PC-9 (cell line): ENCODE data around the gene AUTS2. TPM values are rescaled to one million over a fixed set of nuclear protein-coding genes. Genes with fewer than 3 reads are reported as not detected.

Source experiments
- BruUV-seq: library from RNA; stranded (reverse); fragments of 400-500 nt; replicated peaks from 2 replicates; lab custom pipeline; 2021; lab: Mats Ljungman, UMichigan
- CTCF ChIA-PET: fragments of 300-600 bp; sonication (Branson Sonifier 250); formaldehyde crosslinking; loops from one replicate; lab custom pipeline; 2022; ENCODE audit warnings: antibody characterized with exemption; lab: Charles Lee
- POLR2A ChIA-PET: fragments of 300-600 bp; sonication (Branson Sonifier 250); formaldehyde crosslinking; loops from one replicate; lab custom pipeline; 2022; ENCODE audit warnings: antibody characterized with exemption; ENCODE audit not compliant: unreplicated experiment; lab: Charles Lee
- DNase-seq, 2 experiments: peaks; one replicate each; pipeline versions ENCODE4 v3.0.0 to v3.0.0-alpha.2; 2015 to 2022; ENCODE audit warnings: mixed read lengths in 1 of 2
- H2AFZ ChIP-seq: fragments of 200-600 bp; sonication (generic); 2 replicates; pipeline ENCODE4 v1.8.1; 2017; ENCODE audit warnings: antibody characterized with exemption
- H3F3A ChIP-seq: fragments of 200-600 bp; sonication (generic); 2 replicates; pipeline ENCODE4 v1.8.1; 2017; ENCODE audit warnings: antibody characterized with exemption, mild to moderate bottlenecking, low read depth; ENCODE audit not compliant: insufficient read depth
- H3K27ac ChIP-seq: fragments of 200-600 bp; sonication (generic); 2 replicates; pipeline ENCODE4 v1.6.1; 2016; ENCODE audit warnings: mixed run types
- H3K27me3 ChIP-seq: fragments of 200-600 bp; sonication (generic); 2 replicates; pipeline ENCODE4 v1.6.1; 2016; ENCODE audit warnings: low read depth, mixed run types; ENCODE audit not compliant: insufficient read depth
- H3K36me3 ChIP-seq: fragments of 200-600 bp; sonication (generic); 2 replicates; pipeline ENCODE4 v1.6.1; 2016; ENCODE audit warnings: low read depth, mixed run types
- H3K4me1 ChIP-seq: fragments of 200-600 bp; sonication (generic); replicated peaks from 2 replicates; pipeline ENCODE4 v1.6.1; 2016; ENCODE audit warnings: mixed run types; ENCODE audit not compliant: insufficient read depth
- H3K4me2 ChIP-seq: fragments of 200-600 bp; sonication (generic); 2 replicates; pipeline ENCODE4 v1.6.1; 2017; ENCODE audit warnings: mixed run types
- H3K4me3 ChIP-seq: fragments of 200-600 bp; sonication (generic); 2 replicates; pipeline ENCODE4 v1.6.1; 2016; ENCODE audit warnings: mixed run types
- H3K79me2 ChIP-seq: fragments of 200-600 bp; sonication (generic); 2 replicates; pipeline ENCODE4 v1.6.1; 2017; ENCODE audit warnings: low read depth, mixed run types
- H3K9me2 ChIP-seq: fragments of 200-600 bp; sonication (generic); 2 replicates; pipeline ENCODE4 v1.8.1; 2017; ENCODE audit warnings: mild to moderate bottlenecking; ENCODE audit not compliant: insufficient read depth
- H3K9me3 ChIP-seq: fragments of 200-600 bp; sonication (generic); 2 replicates; pipeline ENCODE4 v1.8.1; 2016; ENCODE audit warnings: low read depth; ENCODE audit not compliant: insufficient read depth
- H4K20me1 ChIP-seq: fragments of 200-600 bp; sonication (generic); 2 replicates; pipeline ENCODE4 v1.8.1; 2017; ENCODE audit not compliant: insufficient read depth
- CTCF ChIP-seq: fragments of 200-600 bp; sonication (generic); conservative IDR thresholded peaks from 2 replicates; pipeline ENCODE4 v1.6.1; 2017; ENCODE audit warnings: mixed run types, antibody characterized with exemption, mild to moderate bottlenecking, moderate library complexity
- EZH2 ChIP-seq: fragments of 200-600 bp; sonication (generic); IDR thresholded peaks from 2 replicates; pipeline ENCODE4 v1.8.0; 2017; ENCODE audit warnings: antibody characterized with exemption, low read depth
- intact Hi-C: fragments of 100-400 bp; cut with micrococcal nuclease; formaldehyde crosslinking; loops from one replicate; pipeline ENCODE4 v1.10.0; 2022; ENCODE audit not compliant: unreplicated experiment
- total RNA-seq: library from RNA; stranded (reverse); gene quantifications from 2 replicates; pipeline ENCODE4 v1.2.3, GENCODE V29; 2021

Gene AUTS2
- total RNA-seq, 1 experiment from 2014 or later, result not detected

GRCh38 chr7:69786730-69787395 is 188.6 kb downstream of the AUTS2 start:
- CTCF ChIA-PET, result no interaction called here
- DNase-seq, result no peak
- no peak for TF ChIP-seq EZH2
- no peak for TF ChIP-seq CTCF
- Histone ChIP-seq H3K79me2 (no peaks in the 10 kb centered on the region), H3K4me2 (no peak overlapping the region), H3K27me3 (no peaks in the 10 kb centered on the region), H3K9me3 (no peaks in the 10 kb centered on the region), H3F3A (no peaks in the 10 kb centered on the region), H3K4me1 (0 out of 2 replicates have a peak, but pooled peaks cover under 1% of the 10 kb centered on the region), H4K20me1 (no peaks in the 10 kb centered on the region), H3K36me3 (no peaks in the 10 kb centered on the region), H3K9me2 (no peaks in the 10 kb centered on the region), H2AFZ (no peak overlapping the region), H3K27ac (no peak overlapping the region), H3K4me3 (no peak overlapping the region)
- no TSS peak for BruUV-seq
- intact Hi-C loops, result no loop called here
- POLR2A ChIA-PET, result no interaction called here

- no peaks in the 10 kb centered on the region for H3K9me3 ChIP-seq
- no peaks in the 10 kb centered on the region for H3K4me1 ChIP-seq
- no peaks in the 10 kb centered on the region for H3K27me3 ChIP-seq
- TF ChIP-seq EZH2 (no peak), CTCF (no peak)
- H3K4me2 ChIP-seq, result no peak overlapping the region
- H3K27ac ChIP-seq, result no peak overlapping the region
- BruUV-seq, result no TSS peak
- no peak for DNase-seq
- no peaks in the 10 kb centered on the region for H4K20me1 ChIP-seq
- H2AFZ ChIP-seq, result no peak overlapping the region
- no peaks in the 10 kb centered on the region for H3F3A ChIP-seq
- H3K36me3 ChIP-seq, result no peaks in the 10 kb centered on the region
- H3K4me3 ChIP-seq, result no peak overlapping the region
- CTCF ChIA-PET, result no interaction called here
- H3K79me2 ChIP-seq, result no peaks in the 10 kb centered on the region
- H3K9me2 ChIP-seq, result no peaks in the 10 kb centered on the region
- POLR2A ChIA-PET, result no interaction called here
- intact Hi-C loops, result no loop called here
Observed at GRCh38 chr7:69787736-69788431, 189.6 kb downstream of the AUTS2 start.

GRCh38 chr7:69789563-69789962 is 191.3 kb downstream of the AUTS2 start:
- H3K9me2 ChIP-seq, result no peaks in the 10 kb centered on the region
- BruUV-seq, result no TSS peak
- DNase-seq, result no peak
- H3K9me3 ChIP-seq, result no peaks in the 10 kb centered on the region
- H3K27ac ChIP-seq, result no peak overlapping the region
- intact Hi-C loops, result no loop called here
- TF ChIP-seq CTCF (no peak), EZH2 (no peak)
- no peaks in the 10 kb centered on the region for H3K79me2 ChIP-seq
- H3K4me3 ChIP-seq, result no peak overlapping the region
- no peaks in the 10 kb centered on the region for H4K20me1 ChIP-seq
- no peak overlapping the region for H2AFZ ChIP-seq
- H3K4me2 ChIP-seq, result no peak overlapping the region
- no peaks in the 10 kb centered on the region for H3K27me3 ChIP-seq
- H3F3A ChIP-seq, result no peaks in the 10 kb centered on the region
- ChIA-PET CTCF (no interaction called here), POLR2A (no interaction called here)
- no peaks in the 10 kb centered on the region for H3K4me1 ChIP-seq
- H3K36me3 ChIP-seq, result no peaks in the 10 kb centered on the region
